Keratinocyte (primary cell): ENCODE results near the gene DIP2B. TPM values are rescaled to one million over a fixed set of nuclear protein-coding genes. Genes with fewer than 3 reads are reported as not detected.
A peak's percentile ranks its signal among the peaks of the same experiment; 100 is the strongest.
"Not testable (repeated sequence)": the region's sequence is repeated elsewhere in the genome, so short reads cannot be mapped to it uniquely, and the experiment has no call there.

Source experiments
- DNase-seq: peaks from one replicate; pipeline ENCODE4 v3.0.0-alpha.2; 2011; ENCODE audit warnings: low read depth, missing footprints, low spot score
- FAIRE-seq: peaks from 2 replicates; lab custom pipeline; 2011; peaks lifted over from hg19 to GRCh38; lab: Jason Lieb, UNC
- H2AFZ ChIP-seq: 2 replicates; pipeline ENCODE4 v1.6.0; 2012; ENCODE audit warnings: low read length, control low read depth, inconsistent platforms; ENCODE audit not compliant: control insufficient read depth
- H3K27ac ChIP-seq: 2 replicates; pipeline ENCODE4 v1.5.1; 2011; ENCODE audit warnings: low read length; ENCODE audit not compliant: control insufficient read depth, insufficient read depth
- H3K27me3 ChIP-seq: 3 replicates; pipeline ENCODE4 v1.6.0; 2011; ENCODE audit warnings: low read length; ENCODE audit not compliant: control insufficient read depth, insufficient read depth; ENCODE audit errors: extremely low read depth
- H3K36me3 ChIP-seq, 2 experiments: 2 replicates in 1 of 2; 3 replicates in 1 of 2; pipeline ENCODE4 v1.5.1; 2011; ENCODE audit warnings: low read length in 2 of 2, mild to moderate bottlenecking in 1 of 2; ENCODE audit not compliant: control insufficient read depth in 2 of 2, insufficient read depth in 2 of 2; ENCODE audit errors: extremely low read depth in 1 of 2
- H3K4me1 ChIP-seq: 3 replicates; pipeline ENCODE4 v1.5.1; 2011; ENCODE audit warnings: low read length; ENCODE audit not compliant: control insufficient read depth, insufficient read depth; ENCODE audit errors: extremely low read depth
- H3K4me2 ChIP-seq: 3 replicates; pipeline ENCODE4 v1.6.0; 2011; ENCODE audit warnings: low read depth, low read length; ENCODE audit not compliant: control insufficient read depth, insufficient read depth; ENCODE audit errors: extremely low read depth
- H3K4me3 ChIP-seq, 3 experiments: fragments of 200-600 bp in 1 of 3; sonication (generic) in 1 of 3; 2 replicates in 2 of 3; 3 replicates in 1 of 3; pipeline ENCODE4 v1.5.1; 2011 to 2016; ENCODE audit warnings: low read length in 3 of 3, mild to moderate bottlenecking in 3 of 3, control low read depth in 2 of 3, inconsistent platforms in 1 of 3, low read depth in 1 of 3, mixed read lengths in 1 of 3, mixed run types in 1 of 3, moderate library complexity in 1 of 3; ENCODE audit not compliant: control insufficient read depth in 2 of 3, insufficient read depth in 2 of 3; ENCODE audit errors: extremely low read depth in 1 of 3
- H3K79me2 ChIP-seq: 2 replicates; pipeline ENCODE4 v1.6.0; 2012; ENCODE audit warnings: low read length; ENCODE audit not compliant: control insufficient read depth, insufficient read depth
- H3K9ac ChIP-seq: 3 replicates; pipeline ENCODE4 v1.6.0; 2011; ENCODE audit warnings: low read length; ENCODE audit not compliant: control insufficient read depth, insufficient read depth; ENCODE audit errors: extremely low read depth
- H3K9me1 ChIP-seq: 3 replicates; pipeline ENCODE4 v1.6.0; 2011; ENCODE audit warnings: low read length; ENCODE audit not compliant: control insufficient read depth, insufficient read depth; ENCODE audit errors: extremely low read depth
- H3K9me3 ChIP-seq: 2 replicates; pipeline ENCODE4 v1.5.1; 2012; ENCODE audit warnings: low read depth, low read length; ENCODE audit not compliant: control insufficient read depth
- H4K20me1 ChIP-seq: 3 replicates; pipeline ENCODE4 v1.6.0; 2011; ENCODE audit warnings: low read length; ENCODE audit not compliant: control insufficient read depth, insufficient read depth; ENCODE audit errors: extremely low read depth
- EZH2 ChIP-seq: IDR thresholded peaks from one replicate; pipeline ENCODE4 v1.6.1; 2012; ENCODE audit warnings: inconsistent platforms, mild to moderate bottlenecking, low read length, moderate library complexity
- dilution Hi-C: fragments of 300-500 bp; cut with MboI; formaldehyde crosslinking; loops from one replicate; pipeline ENCODE4 v1.7.0; 2020; ENCODE audit warnings: low sequenced_read_pairs; ENCODE audit not compliant: extremely low pct_ligation_motif_present
- polyA plus RNA-seq, 5 experiments: library from polyadenylated mRNA; depleted of rRNA in 3 of 5; stranded (reverse) in 3 of 5; stranded (forward) in 1 of 5; unstranded in 1 of 5; fragments of >200 nt; gene quantifications; 1 replicate in 1 of 5; 2 replicates in 3 of 5; 3 replicates in 1 of 5; pipeline versions ENCODE4 v1.2.1 to v1.2.3, GENCODE V29; 2011 to 2012; ENCODE audit warnings: missing spikeins in 2 of 5, low read depth in 1 of 5, low replicate concordance in 1 of 5
- TF ChIP-seq, protein P1 (sequence below), 3 experiments: IDR thresholded peaks in 1 of 3; conservative IDR thresholded peaks in 1 of 3; optimal IDR thresholded peaks in 1 of 3; 2 replicates in 2 of 3; 3 replicates in 1 of 3; pipeline versions ENCODE3 to v1.5.1; 2011; ENCODE audit warnings: low read length in 3 of 3, mild to moderate bottlenecking in 3 of 3, moderate library complexity in 2 of 3, control low read depth in 1 of 3, inconsistent platforms in 1 of 3; ENCODE audit not compliant: insufficient read depth in 2 of 3; ENCODE audit errors: extremely low read depth in 1 of 3

The DIP2B gene
- polyA plus RNA-seq, 1 donor (not counting 4 experiments of a cell fraction or from before 2014, with no cell fraction given), result 30.2 TPM

DNA sequence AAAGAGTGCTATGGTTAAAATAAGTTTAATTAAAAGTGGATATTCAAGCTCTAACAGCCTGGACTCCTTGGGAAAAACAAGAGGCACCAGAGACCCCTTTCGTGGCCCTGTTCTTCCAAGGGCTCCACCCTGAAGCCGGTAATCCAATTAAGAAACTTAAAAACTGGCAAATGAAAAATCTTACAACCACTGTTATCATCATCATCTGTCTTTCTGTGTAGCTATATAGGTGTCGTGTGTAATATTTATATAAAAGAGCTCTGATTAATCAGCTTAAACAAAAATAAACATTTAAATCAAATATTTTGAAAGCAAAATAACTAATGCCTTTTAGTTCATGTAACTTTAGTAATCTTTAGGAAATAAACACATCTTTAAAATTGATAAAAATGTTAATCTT, 263.6 kb downstream of the DIP2B start:
- FAIRE-seq (no peak), DNase-seq (no peak)
- H2AFZ ChIP-seq, result no peak overlapping the region
- no peak overlapping the region for H3K27ac ChIP-seq
- dilution Hi-C loops, result no loop called here
- H3K36me3 ChIP-seq, result no peaks in the 10 kb centered on the region
- no peak overlapping the region for H3K4me3 ChIP-seq
- no peak for TF ChIP-seq EZH2
- TF ChIP-seq, protein P1, sequence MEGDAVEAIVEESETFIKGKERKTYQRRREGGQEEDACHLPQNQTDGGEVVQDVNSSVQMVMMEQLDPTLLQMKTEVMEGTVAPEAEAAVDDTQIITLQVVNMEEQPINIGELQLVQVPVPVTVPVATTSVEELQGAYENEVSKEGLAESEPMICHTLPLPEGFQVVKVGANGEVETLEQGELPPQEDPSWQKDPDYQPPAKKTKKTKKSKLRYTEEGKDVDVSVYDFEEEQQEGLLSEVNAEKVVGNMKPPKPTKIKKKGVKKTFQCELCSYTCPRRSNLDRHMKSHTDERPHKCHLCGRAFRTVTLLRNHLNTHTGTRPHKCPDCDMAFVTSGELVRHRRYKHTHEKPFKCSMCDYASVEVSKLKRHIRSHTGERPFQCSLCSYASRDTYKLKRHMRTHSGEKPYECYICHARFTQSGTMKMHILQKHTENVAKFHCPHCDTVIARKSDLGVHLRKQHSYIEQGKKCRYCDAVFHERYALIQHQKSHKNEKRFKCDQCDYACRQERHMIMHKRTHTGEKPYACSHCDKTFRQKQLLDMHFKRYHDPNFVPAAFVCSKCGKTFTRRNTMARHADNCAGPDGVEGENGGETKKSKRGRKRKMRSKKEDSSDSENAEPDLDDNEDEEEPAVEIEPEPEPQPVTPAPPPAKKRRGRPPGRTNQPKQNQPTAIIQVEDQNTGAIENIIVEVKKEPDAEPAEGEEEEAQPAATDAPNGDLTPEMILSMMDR (optimal IDR thresholded peaks at IDR 0.05 in 1 of 3, IDR thresholded peaks at IDR 0.05 in 1 of 3, conservative IDR thresholded peaks at IDR 0.05 in 1 of 3; ENCODE audit: extremely low read depth in 1 of 3, insufficient read depth in 2 of 3, low read length in 3 of 3), result no peak
- peak overlapping the region; percentile 27 for H3K4me2 ChIP-seq
- no peaks in the 10 kb centered on the region for H4K20me1 ChIP-seq
- H3K9me1 ChIP-seq, result no peaks in the 10 kb centered on the region
- no peaks in the 10 kb centered on the region for H3K27me3 ChIP-seq
- no peaks in the 10 kb centered on the region for H3K9me3 ChIP-seq
- H3K4me1 ChIP-seq, result peaks cover 25% of the 10 kb centered on the region
- H3K9ac ChIP-seq, result no peak overlapping the region
- H3K79me2 ChIP-seq, result peaks cover 48% of the 10 kb centered on the region

DNA sequence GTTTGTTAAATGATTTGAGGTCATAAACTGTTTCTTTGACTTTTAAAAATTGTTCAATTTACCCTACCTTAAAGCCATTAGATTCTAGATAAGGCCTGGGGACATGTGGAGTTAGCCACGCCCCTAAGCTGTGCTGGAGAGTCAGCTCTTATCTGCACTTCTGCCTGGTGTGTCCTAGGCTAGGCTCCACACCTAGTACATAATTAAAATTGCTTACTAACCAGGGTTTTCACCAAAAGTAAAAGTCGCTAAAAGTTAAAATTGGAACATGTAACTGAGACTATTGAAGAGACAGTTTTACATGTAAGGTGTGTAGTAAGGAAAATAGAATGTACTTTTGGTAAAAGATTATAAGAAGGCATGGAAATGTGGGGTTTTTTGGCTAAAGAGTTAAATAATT, 264.0 kb downstream of the DIP2B start:
- H3K27me3 ChIP-seq, DNase-seq, H3K36me3 ChIP-seq, H3K4me3 ChIP-seq, dilution Hi-C loops, H4K20me1 ChIP-seq, H3K27ac ChIP-seq, H3K9ac ChIP-seq, H3K9me1 ChIP-seq, H2AFZ ChIP-seq, FAIRE-seq, H3K9me3 ChIP-seq: not testable (repeated sequence)
- peaks cover 25% of the 10 kb centered on the region for H3K4me1 ChIP-seq
- peak overlapping the region; percentile 27 for H3K4me2 ChIP-seq
- H3K79me2 ChIP-seq, result peaks cover 51% of the 10 kb centered on the region

GRCh38 chr12:50771409-50771808, 266.6 kb downstream of the DIP2B start:
- TF ChIP-seq, protein P1 (optimal IDR thresholded peaks at IDR 0.05 in 1 of 3, IDR thresholded peaks at IDR 0.05 in 1 of 3, conservative IDR thresholded peaks at IDR 0.05 in 1 of 3; ENCODE audit: extremely low read depth in 1 of 3, insufficient read depth in 2 of 3, low read length in 3 of 3), result no peak
- TF ChIP-seq EZH2, result no peak
- H3K4me1 ChIP-seq, result peaks cover 11% of the 10 kb centered on the region
- no peaks in the 10 kb centered on the region for H3K9me1 ChIP-seq
- no peak overlapping the region for H3K9ac ChIP-seq
- H3K4me3 ChIP-seq, result no peak overlapping the region
- no peak overlapping the region for H2AFZ ChIP-seq
- H3K27ac ChIP-seq, result no peak overlapping the region
- H3K4me2 ChIP-seq, result no peak overlapping the region
- FAIRE-seq, result no peak
- H3K79me2 ChIP-seq, result peaks cover 39% of the 10 kb centered on the region
- DNase-seq, result no peak
- H3K9me3 ChIP-seq, result no peaks in the 10 kb centered on the region
- H4K20me1 ChIP-seq, result no peaks in the 10 kb centered on the region
- no peaks in the 10 kb centered on the region for H3K36me3 ChIP-seq
- H3K27me3 ChIP-seq, result no peaks in the 10 kb centered on the region
- dilution Hi-C loops, result no loop called here
